ENCODE data around the gene GRK4.
"Not testable (repeated sequence)": the region's sequence is repeated elsewhere in the genome, so short reads cannot be mapped to it uniquely, and the experiment has no call there.

GRK4 gene

DNA sequence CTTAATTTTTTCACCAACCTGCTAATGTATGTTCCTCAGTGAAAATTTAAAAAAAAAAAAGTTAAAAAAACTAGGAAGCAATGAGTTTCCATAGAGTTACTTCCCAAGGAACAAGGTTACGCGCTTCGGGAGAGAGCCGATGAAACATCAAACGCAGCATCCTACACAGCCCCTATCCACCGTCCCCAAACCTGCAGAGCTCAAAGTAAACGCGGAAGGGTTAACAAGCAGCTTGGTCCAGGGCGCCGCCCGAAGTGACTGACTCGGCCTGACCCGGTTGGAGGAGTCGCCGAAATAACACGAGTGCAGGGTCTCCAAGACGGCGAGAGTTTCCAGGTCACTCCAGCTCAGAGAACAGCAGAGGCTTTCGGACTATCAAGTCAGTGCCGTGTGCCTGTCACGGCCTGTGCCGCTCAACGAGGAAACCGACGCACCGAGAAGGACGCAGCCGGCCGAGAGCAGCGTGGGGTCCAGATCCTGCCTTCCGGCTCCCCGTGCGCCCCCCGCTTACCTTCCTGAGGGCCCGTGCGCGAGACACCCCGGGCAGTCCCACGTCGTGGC, 677 bp upstream of the GRK4 start:
- peak; percentile 79 for DNase-seq

DNA sequence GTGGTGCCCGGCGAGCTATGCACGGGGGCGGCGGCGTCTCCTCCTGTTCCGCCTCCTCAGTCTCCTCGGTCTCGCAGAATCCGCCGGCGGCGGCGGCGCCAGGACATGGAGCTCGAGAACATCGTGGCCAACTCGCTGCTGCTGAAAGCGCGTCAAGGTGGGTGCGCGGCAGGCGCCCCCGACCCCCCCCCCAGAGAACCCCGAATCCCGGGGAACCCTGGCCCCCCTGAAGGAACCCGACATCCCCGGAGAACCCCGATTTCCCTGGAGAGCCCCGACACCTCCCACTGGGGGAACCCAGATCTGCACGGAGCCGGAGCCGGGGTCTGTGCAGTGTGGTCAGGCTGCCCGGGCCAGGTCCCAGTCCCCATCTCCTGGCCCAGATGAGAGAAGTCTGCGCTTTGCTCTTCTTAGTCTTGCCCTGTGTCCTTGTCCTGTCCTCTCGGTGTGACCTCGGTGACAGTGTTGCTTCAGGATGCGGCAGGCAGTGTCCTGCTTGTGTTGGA, 648 bp downstream of the GRK4 start:
- peak; percentile 29 for DNase-seq

- peak; percentile 60 for DNase-seq
These were observed 1.4 kb downstream of the GRK4 start for GRCh38 chr4:2964706-2965258.

GRCh38 chr4:2965262-2965661, 1.9 kb downstream of the GRK4 start:
- peak; percentile 13 for DNase-seq

DNA sequence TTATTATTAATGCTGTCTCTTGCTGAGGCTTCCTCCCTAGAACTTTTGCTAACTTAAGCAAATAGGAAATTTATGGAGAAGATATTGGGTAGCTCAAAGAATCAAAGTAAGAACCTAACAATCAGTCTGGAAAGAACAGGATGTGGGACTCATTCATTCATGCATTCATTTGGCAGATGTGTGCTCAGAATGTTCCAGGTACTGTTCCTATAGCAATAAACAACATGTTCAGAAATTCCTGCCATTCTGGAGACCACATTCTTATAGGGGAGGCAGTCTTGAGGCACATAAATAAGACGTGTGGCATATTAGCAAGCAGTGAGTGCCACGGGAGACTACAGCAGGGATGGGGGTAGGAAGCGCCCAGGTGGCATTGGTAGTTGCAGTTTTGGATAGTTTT, 5.0 kb downstream of the GRK4 start:
- DNase-seq = no peak

DNA sequence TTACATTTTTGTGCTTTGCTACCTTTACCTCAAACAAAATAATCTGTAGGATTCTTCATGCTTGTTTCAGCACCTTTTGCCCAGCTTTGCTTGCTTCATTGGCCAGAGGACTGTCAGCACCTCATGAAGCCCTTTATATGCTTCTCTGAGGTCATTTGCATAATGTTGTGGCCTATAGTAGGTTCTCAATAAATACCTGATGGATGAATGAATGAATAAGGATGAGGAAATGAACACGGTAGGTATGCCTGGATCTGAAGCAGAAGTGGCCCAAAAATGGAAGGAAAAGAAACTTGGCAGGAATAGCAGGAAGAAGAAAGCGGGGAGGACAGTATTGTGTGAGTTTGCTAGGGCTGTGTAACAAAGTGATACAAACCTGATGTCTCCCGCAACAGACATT, 7.9 kb downstream of the GRK4 start:
- no peak for DNase-seq

DNA sequence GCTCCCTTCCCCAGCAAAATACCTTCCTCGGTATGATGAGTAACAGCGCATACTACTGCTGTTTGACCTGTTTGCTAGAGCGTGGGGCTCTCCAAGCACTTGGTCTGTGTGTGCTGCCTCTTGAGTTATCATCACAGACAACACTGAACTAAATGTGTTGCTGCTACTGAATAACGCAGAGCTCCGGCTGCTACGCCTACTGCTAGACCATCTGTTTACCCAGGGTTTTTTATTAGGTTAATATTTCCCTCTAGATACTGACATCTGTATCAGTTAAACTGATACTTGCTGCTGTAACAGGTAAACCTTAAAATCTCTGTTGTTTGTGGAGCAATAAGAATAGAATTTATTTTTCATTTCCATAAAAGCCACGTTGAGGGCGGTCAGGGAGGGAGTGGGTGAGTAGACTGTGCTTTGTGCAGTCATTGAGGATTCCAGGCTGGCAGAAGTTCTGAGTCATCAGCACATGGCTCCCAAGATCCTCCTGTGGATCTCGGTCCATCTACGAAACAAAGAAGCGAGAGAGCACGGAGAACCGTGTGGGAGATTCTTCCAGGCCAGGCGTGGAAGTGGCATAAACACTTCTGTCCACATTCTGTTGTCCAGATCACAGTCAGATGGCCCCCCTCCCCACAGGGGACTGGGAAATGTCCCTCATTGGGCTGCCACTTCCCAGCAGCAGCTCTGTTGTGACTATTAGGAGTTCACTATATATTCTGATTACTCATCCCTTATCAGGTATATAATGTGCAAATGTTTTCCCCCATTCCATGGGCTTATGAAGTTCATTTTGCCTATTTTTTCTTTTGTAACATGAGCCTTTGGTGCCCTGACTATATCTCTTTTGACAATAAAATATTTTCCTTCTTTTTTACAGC, 14.1 kb downstream of the GRK4 start:
- no peak for DNase-seq

- DNase-seq = peak; percentile 14
These were observed 18.0 kb downstream of the GRK4 start for GRCh38 chr4:2981256-2981819.

DNA sequence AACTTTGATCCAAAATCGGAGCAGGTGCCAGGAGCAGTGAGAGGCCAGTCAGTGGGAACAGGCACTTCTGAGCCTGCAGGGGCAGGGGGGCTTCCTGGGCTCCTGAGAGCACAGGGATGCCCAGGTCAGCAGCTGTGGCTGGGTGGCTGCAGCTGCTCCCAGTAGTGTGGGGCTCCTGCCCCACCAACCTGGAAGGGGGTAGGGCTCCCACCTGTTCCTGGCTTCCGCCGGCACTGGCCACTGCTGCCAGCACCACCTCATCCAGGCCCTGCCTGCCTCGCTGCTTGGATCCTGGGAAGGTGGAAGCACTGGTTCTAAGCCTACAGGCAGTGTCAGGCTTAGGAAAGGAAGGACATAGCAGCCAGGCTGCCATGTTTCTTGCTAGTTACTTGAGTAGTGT, 18.6 kb downstream of the GRK4 start:
- DNase-seq = no peak

GRCh38 chr4:2983715-2984114, 20.3 kb downstream of the GRK4 start:
- not testable (repeated sequence) for DNase-seq

DNA sequence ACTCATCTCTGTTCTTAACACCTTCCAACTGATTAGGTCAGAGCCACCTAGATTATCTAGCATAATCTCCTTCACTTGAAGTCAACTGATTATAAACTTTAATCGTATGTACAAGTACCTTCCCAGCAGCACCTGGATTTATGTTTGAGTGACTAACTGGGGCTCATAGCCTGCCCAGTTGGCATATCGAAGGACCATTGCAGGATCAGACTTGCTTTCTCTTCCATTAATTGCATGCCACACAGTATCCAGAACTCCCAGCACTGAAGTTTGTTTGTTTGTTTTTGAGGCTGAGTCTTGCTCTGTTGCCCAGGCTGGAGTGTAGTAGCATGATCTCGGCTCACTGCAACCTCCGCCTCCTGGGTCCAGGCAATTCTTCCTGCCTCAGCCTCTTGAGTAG, 27.9 kb downstream of the GRK4 start:
- no peak for DNase-seq

DNA sequence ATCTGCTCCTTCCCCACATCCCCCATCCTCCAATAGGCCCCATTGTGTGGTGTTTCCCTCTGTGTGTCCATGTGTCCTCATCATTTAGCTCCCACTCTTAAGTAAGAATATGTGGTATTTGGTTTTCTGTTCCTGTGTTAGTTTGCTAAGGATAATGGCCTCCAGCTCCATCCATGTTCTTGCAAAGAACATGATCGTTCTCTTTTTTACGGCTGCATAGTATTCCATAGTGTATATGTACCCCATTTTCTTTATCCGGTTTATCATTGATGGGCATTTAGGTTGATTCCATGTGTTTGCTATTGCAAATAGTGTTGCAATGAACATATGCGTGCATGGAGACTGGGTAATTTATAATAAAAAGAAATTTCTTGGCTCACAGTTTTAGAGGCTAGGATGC, 31.5 kb downstream of the GRK4 start:
- DNase-seq = no peak

DNA sequence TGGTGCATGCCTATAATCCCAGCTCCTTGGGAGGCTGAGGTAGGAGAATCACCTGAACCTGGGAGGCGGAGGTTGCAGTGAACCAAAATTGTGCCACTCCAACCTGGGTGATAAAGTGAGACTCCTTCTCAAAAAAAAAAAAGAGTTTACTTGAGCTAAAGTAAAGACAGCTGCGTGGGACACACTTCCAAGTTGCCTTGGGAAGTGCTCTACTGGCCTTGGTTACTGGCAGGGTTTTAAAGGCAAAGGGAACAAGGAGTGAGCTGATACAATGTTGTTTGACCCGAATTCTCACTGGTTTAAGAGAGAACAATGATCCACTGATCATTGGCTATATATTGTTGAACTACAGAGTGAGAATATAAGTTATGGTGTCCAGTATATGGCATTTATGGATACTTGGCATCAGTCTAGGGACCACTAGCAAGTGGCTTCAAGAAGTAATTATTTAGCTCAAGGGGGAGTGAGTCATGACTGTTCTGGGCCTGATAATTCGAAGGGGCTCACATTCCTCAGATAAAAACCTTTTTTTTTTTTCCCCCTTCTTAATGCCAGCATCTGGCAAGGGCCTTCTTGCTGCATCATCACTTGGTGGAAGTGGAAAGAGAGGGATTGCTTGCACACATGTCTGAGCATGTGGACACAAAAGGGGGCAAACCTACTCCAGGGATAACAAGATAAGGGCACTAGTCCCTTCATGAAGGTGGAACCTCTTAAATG, 32.3 kb downstream of the GRK4 start:
- peak; percentile 42 for DNase-seq

DNA sequence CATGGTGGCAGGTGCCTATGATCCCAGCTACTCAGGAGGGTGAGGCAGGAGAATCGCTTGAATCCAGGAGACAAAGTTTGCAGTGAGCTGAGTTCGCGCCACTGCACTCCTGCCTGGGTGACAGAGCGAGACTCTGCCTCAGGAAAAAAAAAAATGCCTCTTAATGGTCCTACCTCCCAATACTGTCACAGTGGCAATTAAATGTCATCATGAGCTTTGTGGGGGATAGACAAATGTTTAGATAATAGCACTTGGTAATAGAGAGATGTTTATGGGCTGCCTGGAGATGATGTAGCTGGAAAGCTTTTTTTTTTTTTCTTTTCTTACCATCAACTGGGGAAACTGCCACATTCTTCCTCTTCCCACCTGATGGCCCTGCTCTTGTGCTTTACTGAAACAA, 33.0 kb downstream of the GRK4 start:
- no peak for DNase-seq

GRCh38 chr4:3007724-3008123, 44.4 kb downstream of the GRK4 start:
- no peak for DNase-seq

- peak; percentile 53 for DNase-seq
These were observed 46.1 kb downstream of the GRK4 start for GRCh38 chr4:3009422-3009821.

- DNase-seq = no peak
These were observed 47.2 kb downstream of the GRK4 start for GRCh38 chr4:3010577-3010976.

GRCh38 chr4:3010998-3011397, 47.6 kb downstream of the GRK4 start:
- no peak for DNase-seq

DNA sequence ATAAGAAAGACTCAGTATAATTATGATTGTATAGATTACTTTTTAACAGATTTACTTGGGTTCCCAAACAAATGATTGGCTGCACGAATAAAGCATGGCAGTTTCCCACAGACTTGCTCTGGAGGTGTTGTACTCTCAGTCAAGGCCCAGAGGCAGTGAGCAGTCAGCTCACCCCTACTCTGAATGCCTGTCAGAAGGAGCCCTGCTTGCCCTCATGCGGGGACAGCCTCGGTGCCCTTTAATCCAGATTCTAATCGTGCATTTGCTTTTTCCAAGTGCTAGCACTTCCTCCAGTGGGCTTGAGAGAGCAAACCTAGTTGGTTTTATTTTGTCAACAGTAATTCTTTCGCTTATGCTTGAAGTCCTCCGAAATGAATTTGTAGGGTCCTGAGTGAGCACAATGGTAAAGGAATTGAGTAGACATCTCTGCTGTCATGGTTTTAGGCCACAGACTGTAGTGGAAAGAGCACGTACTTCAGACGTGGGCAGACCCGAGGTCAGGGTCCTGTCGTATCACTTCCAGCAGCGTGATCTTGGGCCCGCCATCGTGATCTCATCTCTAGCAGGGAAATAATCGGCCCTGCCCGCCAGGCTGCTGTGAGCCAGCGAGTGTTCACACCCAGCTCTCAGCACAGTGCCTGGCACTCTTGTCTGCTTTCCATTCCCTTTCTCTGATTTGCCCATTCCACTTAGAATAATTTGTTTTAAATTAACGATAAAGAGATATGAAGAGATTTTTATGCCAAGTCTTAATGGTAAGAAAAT, 48.3 kb downstream of the GRK4 start:
- no peak for DNase-seq

DNA sequence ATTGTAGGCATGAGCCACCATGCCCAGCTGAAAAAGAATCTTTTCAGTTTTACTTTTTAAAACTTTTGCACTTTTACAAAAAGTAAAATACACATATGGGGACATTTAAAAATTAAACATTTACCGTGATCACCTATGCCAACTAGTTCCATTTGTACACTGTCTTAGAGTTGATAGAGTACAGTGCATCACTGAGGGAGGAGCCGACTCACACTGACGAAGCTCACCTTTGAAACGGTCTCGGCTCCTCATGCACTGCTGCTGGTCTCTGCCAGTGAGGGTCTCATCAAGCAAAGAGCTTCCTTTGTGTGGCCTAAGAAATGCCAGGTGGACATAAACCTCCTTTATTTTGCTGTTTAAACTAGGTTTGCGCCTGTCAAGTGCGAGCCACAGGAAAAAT, 50.0 kb downstream of the GRK4 start:
- DNase-seq = no peak

GRCh38 chr4:3013839-3014350, 50.5 kb downstream of the GRK4 start:
- DNase-seq = peak; percentile 63

DNA sequence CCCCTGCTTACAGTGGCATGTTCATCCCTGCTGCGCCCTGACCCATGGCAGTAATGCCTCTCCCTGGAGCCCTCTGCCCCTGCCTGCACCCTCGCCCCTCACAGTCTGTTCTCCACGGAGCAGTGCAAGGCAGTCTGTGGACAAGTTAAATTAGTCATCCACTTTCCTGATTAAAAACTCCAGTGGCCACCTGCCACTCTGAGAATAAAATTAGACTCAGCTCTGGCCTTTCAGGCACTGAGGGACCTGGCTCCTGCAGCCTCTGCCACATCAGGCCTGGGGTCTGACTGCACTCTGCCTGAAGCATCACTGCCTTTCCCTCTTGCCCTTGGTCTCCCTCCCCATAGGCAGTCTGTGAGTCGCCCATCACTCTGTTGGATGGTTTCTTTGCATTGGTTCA, 53.6 kb downstream of the GRK4 start:
- no peak for DNase-seq
